Stimulated activated naive B cell treated with anti-CD40 and anti-IgM and Interleukin-4, amounts not matched to agents 10 μg/mL and 1 μg/mL and 100 μg/mL, for 72 hours (primary cell): ENCODE data around the gene ARHGAP18.

Experiments used
- ATAC-seq, 2 donors: fragments of 150-1000 bp; cut with Tn5 transposase; replicated peaks; 2 replicates each; pipeline ENCODE4 v1.10.0; 2021; ENCODE audit warnings: moderate library complexity in 1 of 2
- DNase-seq: peaks from one replicate; pipeline ENCODE4 v3.0.0; 2021
- H3K27ac Mint-ChIP-seq: one replicate; pipeline ENCODE4 v1.8.0; 2022; ENCODE audit warnings: mild to moderate bottlenecking, mixed read lengths
- H3K27me3 Mint-ChIP-seq, 2 donors: one replicate each; pipeline ENCODE4 v1.8.0; 2022; ENCODE audit warnings: mixed read lengths in 2 of 2
- H3K36me3 Mint-ChIP-seq, 2 donors: one replicate each; pipeline ENCODE4 v1.8.0; 2022; ENCODE audit warnings: mixed read lengths in 2 of 2, mild to moderate bottlenecking in 1 of 2
- H3K4me1 Mint-ChIP-seq, 2 donors: one replicate each; pipeline ENCODE4 v1.8.0; 2022; ENCODE audit warnings: mixed read lengths in 2 of 2, mild to moderate bottlenecking in 1 of 2
- H3K4me3 Mint-ChIP-seq, 2 donors: one replicate each; pipeline ENCODE4 v1.8.0; 2022; ENCODE audit warnings: mild to moderate bottlenecking in 2 of 2, mixed read lengths in 2 of 2, moderate library complexity in 1 of 2
- H3K9me3 Mint-ChIP-seq, 2 donors: one replicate each; pipeline ENCODE4 v1.8.0; 2022; ENCODE audit warnings: mixed read lengths in 2 of 2, mild to moderate bottlenecking in 1 of 2

ARHGAP18 gene

GRCh38 chr6:129709769-129710449 is at the start of gene ARHGAP18:
ARHGAP18 (minus strand) TSS chr6:129710177; CDS start chr6:129710136, 41 bp downstream.
- peaks cover 2 to 3% of the 10 kb centered on the region in 2 donors for H3K36me3 Mint-ChIP-seq
- H3K9me3 Mint-ChIP-seq: no peaks in the 10 kb centered on the region
- peaks cover 21 to 37% of the 10 kb centered on the region in 2 donors for H3K4me1 Mint-ChIP-seq
- peak; percentile 97 for ATAC-seq
- DNase-seq: peak; percentile 71
- peak within 1 kb of the TSS; percentile 99 to 100 for H3K4me3 Mint-ChIP-seq
- no peaks in the 10 kb centered on the region for H3K27me3 Mint-ChIP-seq
- H3K27ac Mint-ChIP-seq: peak within 1 kb of the TSS; percentile 98

GRCh38 chr6:129755787-129756186 is 45.8 kb upstream of the ARHGAP18 start:
- no peaks in the 10 kb centered on the region for H3K36me3 Mint-ChIP-seq
- H3K4me3 Mint-ChIP-seq: no peak overlapping the region
- peaks cover 3 to 7% of the 10 kb centered on the region in 2 donors for H3K4me1 Mint-ChIP-seq

GRCh38 chr6:129754750-129755149 is 44.8 kb upstream of the ARHGAP18 start:
- Mint-ChIP-seq H3K27ac (no peak overlapping the region), H3K9me3 (no peaks in the 10 kb centered on the region), H3K36me3 (no peaks in the 10 kb centered on the region), H3K27me3 (no peaks in the 10 kb centered on the region), H3K4me1 (peaks cover 6 to 13% of the 10 kb centered on the region in 2 donors), H3K4me3 (no peak overlapping the region)
- ATAC-seq (no peak), DNase-seq (no peak)

More at GRCh38 chr6:129755787-129756186, 45.8 kb upstream of the ARHGAP18 start:
- H3K9me3 Mint-ChIP-seq: no peaks in the 10 kb centered on the region
- DNase-seq (no peak), ATAC-seq (no peak)
- peaks cover 5 to 6% of the 10 kb centered on the region in 2 donors for H3K27me3 Mint-ChIP-seq
- no peak overlapping the region for H3K27ac Mint-ChIP-seq

- no peaks in the 10 kb centered on the region for H3K27me3 Mint-ChIP-seq
- no peak for DNase-seq
- no peak overlapping the region for H3K4me3 Mint-ChIP-seq
- no peaks in the 10 kb centered on the region for H3K9me3 Mint-ChIP-seq
- H3K36me3 Mint-ChIP-seq: no peaks in the 10 kb centered on the region
- H3K27ac Mint-ChIP-seq: no peak overlapping the region
- H3K4me1 Mint-ChIP-seq: peaks cover 14 to 27% of the 10 kb centered on the region in 2 donors
- no peak for ATAC-seq
Observed at GRCh38 chr6:129753422-129753821, 43.4 kb upstream of the ARHGAP18 start.

GRCh38 chr6:129751384-129751783 is 41.4 kb upstream of the ARHGAP18 start:
- H3K36me3 Mint-ChIP-seq: no peaks in the 10 kb centered on the region
- no peak for ATAC-seq
- no peak for DNase-seq
- no peak overlapping the region for H3K4me3 Mint-ChIP-seq
- peaks cover 14 to 31% of the 10 kb centered on the region in 2 donors for H3K4me1 Mint-ChIP-seq
- no peak overlapping the region for H3K27ac Mint-ChIP-seq
- H3K27me3 Mint-ChIP-seq: no peaks in the 10 kb centered on the region
- H3K9me3 Mint-ChIP-seq: no peaks in the 10 kb centered on the region

- H3K4me3 Mint-ChIP-seq: no peak overlapping the region
- peaks cover 14 to 31% of the 10 kb centered on the region in 2 donors for H3K4me1 Mint-ChIP-seq
- H3K27me3 Mint-ChIP-seq: no peaks in the 10 kb centered on the region
- ATAC-seq (no peak), DNase-seq (no peak)
- no peaks in the 10 kb centered on the region for H3K36me3 Mint-ChIP-seq
- no peaks in the 10 kb centered on the region for H3K9me3 Mint-ChIP-seq
- no peak overlapping the region for H3K27ac Mint-ChIP-seq
Observed at GRCh38 chr6:129750360-129750759, 40.4 kb upstream of the ARHGAP18 start.

GRCh38 chr6:129749749-129750120 is 39.8 kb upstream of the ARHGAP18 start:
- no peaks in the 10 kb centered on the region for H3K36me3 Mint-ChIP-seq
- no peak for ATAC-seq
- no peaks in the 10 kb centered on the region for H3K9me3 Mint-ChIP-seq
- H3K4me1 Mint-ChIP-seq: peaks cover 15 to 32% of the 10 kb centered on the region in 2 donors
- no peaks in the 10 kb centered on the region for H3K27me3 Mint-ChIP-seq
- H3K27ac Mint-ChIP-seq: peak overlapping the region; percentile 90
- peak overlapping the region; percentile 57 to 65 for H3K4me3 Mint-ChIP-seq
- DNase-seq: no peak

- peak overlapping the region; percentile 90 for H3K27ac Mint-ChIP-seq
- DNase-seq (no peak), ATAC-seq (peak; percentile 17 to 21)
- no peaks in the 10 kb centered on the region for H3K27me3 Mint-ChIP-seq
- H3K4me1 Mint-ChIP-seq: peaks cover 21 to 38% of the 10 kb centered on the region in 2 donors
- peak overlapping the region; percentile 57 to 65 for H3K4me3 Mint-ChIP-seq
- H3K36me3 Mint-ChIP-seq: no peaks in the 10 kb centered on the region
- no peaks in the 10 kb centered on the region for H3K9me3 Mint-ChIP-seq
Observed at GRCh38 chr6:129748901-129749748, 39.1 kb upstream of the ARHGAP18 start.

GRCh38 chr6:129748212-129748900 is 38.4 kb upstream of the ARHGAP18 start:
- peak overlapping the region; percentile 57 to 65 for H3K4me3 Mint-ChIP-seq
- ATAC-seq (peak; percentile 96 to 97), DNase-seq (peak; percentile 46)
- peaks cover 23 to 44% of the 10 kb centered on the region in 2 donors for H3K4me1 Mint-ChIP-seq
- H3K27ac Mint-ChIP-seq: peak overlapping the region; percentile 90
- H3K36me3 Mint-ChIP-seq: no peaks in the 10 kb centered on the region
- no peaks in the 10 kb centered on the region for H3K9me3 Mint-ChIP-seq
- no peaks in the 10 kb centered on the region for H3K27me3 Mint-ChIP-seq

- peak overlapping the region in 1 of 2 donors; percentile 57 for H3K4me3 Mint-ChIP-seq
- H3K27me3 Mint-ChIP-seq: no peaks in the 10 kb centered on the region
- H3K36me3 Mint-ChIP-seq: no peaks in the 10 kb centered on the region
- H3K27ac Mint-ChIP-seq: peak overlapping the region; percentile 90
- no peaks in the 10 kb centered on the region for H3K9me3 Mint-ChIP-seq
- H3K4me1 Mint-ChIP-seq: peaks cover 23 to 44% of the 10 kb centered on the region in 2 donors
- DNase-seq: no peak
- no peak for ATAC-seq
Observed at GRCh38 chr6:129747588-129748112, 37.7 kb upstream of the ARHGAP18 start.

- no peak overlapping the region for H3K27ac Mint-ChIP-seq
- H3K4me3 Mint-ChIP-seq: no peak overlapping the region
- ATAC-seq (no peak), DNase-seq (no peak)
- peaks cover 16 to 32% of the 10 kb centered on the region in 2 donors for H3K4me1 Mint-ChIP-seq
- H3K36me3 Mint-ChIP-seq: no peaks in the 10 kb centered on the region
- H3K9me3 Mint-ChIP-seq: no peaks in the 10 kb centered on the region
- H3K27me3 Mint-ChIP-seq: no peaks in the 10 kb centered on the region
Observed at GRCh38 chr6:129744880-129745237, 34.9 kb upstream of the ARHGAP18 start.

- ATAC-seq: no peak
- Mint-ChIP-seq H3K4me3 (no peak overlapping the region), H3K27me3 (no peaks in the 10 kb centered on the region), H3K27ac (no peak overlapping the region), H3K36me3 (no peaks in the 10 kb centered on the region), H3K9me3 (no peaks in the 10 kb centered on the region), H3K4me1 (peaks cover 14 to 27% of the 10 kb centered on the region in 2 donors)
- DNase-seq: no peak
Observed at GRCh38 chr6:129744201-129744879, 34.4 kb upstream of the ARHGAP18 start.

- Mint-ChIP-seq H3K4me3 (no peak overlapping the region), H3K36me3 (no peaks in the 10 kb centered on the region), H3K9me3 (no peaks in the 10 kb centered on the region), H3K27ac (no peak overlapping the region), H3K27me3 (no peaks in the 10 kb centered on the region), H3K4me1 (peaks cover 8 to 14% of the 10 kb centered on the region in 2 donors)
- DNase-seq (no peak), ATAC-seq (no peak)
Observed at GRCh38 chr6:129740013-129740412, 30.0 kb upstream of the ARHGAP18 start.

GRCh38 chr6:129736105-129736504 is 26.1 kb upstream of the ARHGAP18 start:
- Mint-ChIP-seq H3K4me3 (no peak overlapping the region), H3K27ac (no peak overlapping the region), H3K36me3 (no peaks in the 10 kb centered on the region), H3K27me3 (no peaks in the 10 kb centered on the region), H3K4me1 (no peaks in the 10 kb centered on the region), H3K9me3 (no peaks in the 10 kb centered on the region)
- ATAC-seq (no peak), DNase-seq (no peak)
